Measurements from ENCODE around the gene ZBTB21.

Gene ZBTB21

GRCh38 chr21:42006765-42007164 is 3.4 kb downstream of the ZBTB21 start:
- no peak for TF ChIP-seq SIN3A (IDR thresholded peaks at IDR 0.05; ENCODE audit: borderline replicate concordance, insufficient read depth, low read length)
- TF ChIP-seq TAF1 (IDR thresholded peaks at IDR 0.05; ENCODE audit: borderline replicate concordance, insufficient read depth, low read length): no peak
- no peak for TF ChIP-seq FOXP2 (optimal IDR thresholded peaks at IDR 0.05; ENCODE audit: borderline replicate concordance, extremely low read depth, extremely low read length, insufficient read depth)
- TF ChIP-seq POLR2AphosphoS5 (IDR thresholded peaks at IDR 0.05; ENCODE audit: low read depth, low read length): no peak
- TF ChIP-seq REST (IDR thresholded peaks at IDR 0.05; ENCODE audit: insufficient read depth in 1 of 2, low read depth in 2 of 2, low read length in 2 of 2): no peak

DNA sequence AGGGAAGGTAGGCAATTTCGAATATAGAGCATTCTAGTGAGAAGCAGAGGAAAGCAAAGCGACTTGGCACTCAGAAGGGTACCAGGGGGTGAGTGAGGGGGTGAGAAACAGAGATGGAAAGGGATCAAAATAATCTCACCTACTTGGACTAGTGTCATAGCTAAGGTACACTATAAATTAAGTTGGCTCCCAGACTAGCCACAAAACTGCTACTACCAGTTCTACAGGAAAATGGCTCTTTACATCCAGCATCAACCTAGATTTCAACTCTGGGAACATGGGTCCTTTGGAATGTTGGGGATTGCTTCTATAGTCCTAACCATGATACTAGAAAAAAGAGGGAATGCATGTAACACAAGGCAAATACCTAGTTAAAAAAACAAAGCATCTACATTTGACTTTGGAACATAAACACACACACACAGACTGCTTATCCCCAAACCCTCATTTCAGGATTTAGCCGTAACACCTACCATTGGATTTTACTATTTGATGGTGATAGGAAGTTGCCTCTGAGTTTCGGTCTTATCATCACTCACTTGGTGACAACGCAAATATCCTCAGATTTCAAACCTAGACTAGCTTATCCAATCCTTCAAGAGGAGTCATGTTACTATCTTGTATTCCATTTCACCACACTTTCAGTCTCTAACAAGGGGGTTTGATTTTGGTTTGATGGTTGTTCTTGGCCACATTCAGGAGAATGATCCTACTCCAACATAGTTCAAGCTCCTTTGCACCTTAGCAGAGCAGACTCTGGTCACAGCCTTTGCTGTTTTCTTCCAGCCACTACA is 5.6 kb downstream of the ZBTB21 start:
- no peak for TF ChIP-seq FOXP2 (optimal IDR thresholded peaks at IDR 0.05; ENCODE audit: borderline replicate concordance, extremely low read depth, extremely low read length, insufficient read depth)
- TF ChIP-seq SIN3A (IDR thresholded peaks at IDR 0.05; ENCODE audit: borderline replicate concordance, insufficient read depth, low read length): no peak
- TF ChIP-seq TAF1 (IDR thresholded peaks at IDR 0.05; ENCODE audit: borderline replicate concordance, insufficient read depth, low read length): no peak
- no peak for TF ChIP-seq POLR2AphosphoS5 (IDR thresholded peaks at IDR 0.05; ENCODE audit: low read depth, low read length)
- TF ChIP-seq REST (IDR thresholded peaks at IDR 0.05; ENCODE audit: insufficient read depth in 1 of 2, low read depth in 2 of 2, low read length in 2 of 2): no peak

GRCh38 chr21:42003051-42003461 is 7.1 kb downstream of the ZBTB21 start:
- TF ChIP-seq REST (IDR thresholded peaks at IDR 0.05; ENCODE audit: insufficient read depth in 1 of 2, low read depth in 2 of 2, low read length in 2 of 2) (no peak), FOXP2 (optimal IDR thresholded peaks at IDR 0.05; ENCODE audit: borderline replicate concordance, extremely low read depth, extremely low read length, insufficient read depth) (no peak), TAF1 (IDR thresholded peaks at IDR 0.05; ENCODE audit: borderline replicate concordance, insufficient read depth, low read length) (no peak), SIN3A (IDR thresholded peaks at IDR 0.05; ENCODE audit: borderline replicate concordance, insufficient read depth, low read length) (no peak), POLR2AphosphoS5 (IDR thresholded peaks at IDR 0.05; ENCODE audit: low read depth, low read length) (no peak)

- TF ChIP-seq TAF1 (IDR thresholded peaks at IDR 0.05; ENCODE audit: borderline replicate concordance, insufficient read depth, low read length) (no peak), FOXP2 (optimal IDR thresholded peaks at IDR 0.05; ENCODE audit: borderline replicate concordance, extremely low read depth, extremely low read length, insufficient read depth) (no peak), POLR2AphosphoS5 (IDR thresholded peaks at IDR 0.05; ENCODE audit: low read depth, low read length) (no peak), REST (IDR thresholded peaks at IDR 0.05; ENCODE audit: insufficient read depth in 1 of 2, low read depth in 2 of 2, low read length in 2 of 2) (no peak), SIN3A (IDR thresholded peaks at IDR 0.05; ENCODE audit: borderline replicate concordance, insufficient read depth, low read length) (no peak)
These were observed 7.7 kb downstream of the ZBTB21 start for GRCh38 chr21:42002421-42002958.

Measured in PFSK-1 (cell line).